Measurements from ENCODE around the gene CCNL1.

DNA sequence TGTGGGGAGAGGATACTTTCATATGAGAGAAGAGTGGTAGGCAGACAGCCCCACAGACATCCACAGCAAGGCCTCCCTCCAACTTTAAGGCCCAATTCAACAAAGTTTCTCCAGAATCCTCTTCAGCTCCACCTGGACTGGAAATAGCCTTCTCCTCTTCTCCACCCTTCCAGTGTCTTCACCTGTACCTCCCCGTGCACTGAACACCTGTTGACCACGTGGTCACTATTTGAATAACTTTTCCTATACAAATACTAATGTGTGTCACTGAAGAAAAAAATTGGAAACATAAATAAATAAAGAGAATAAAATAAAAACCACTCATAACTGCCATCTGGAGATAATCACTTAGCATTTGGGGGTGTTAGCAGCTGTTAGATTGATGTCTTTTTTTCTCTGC, 52.9 kb downstream of the CCNL1 start:
- TF ChIP-seq ZNF274 (IDR thresholded peaks at IDR 0.05; ENCODE audit: low read depth, low read length) (no peak), YY1 (IDR thresholded peaks at IDR 0.05; ENCODE audit: insufficient read depth, insufficient read length) (no peak)

Data from NT2/D1 (cell line).